Keratinocyte (primary cell): ENCODE measurements around the gene TRIM74. TPM values are rescaled to one million over a fixed set of nuclear protein-coding genes. Genes with fewer than 3 reads are reported as not detected.
"Not testable (repeated sequence)": the region's sequence is repeated elsewhere in the genome, so short reads cannot be mapped to it uniquely, and the experiment has no call there.

Experiments
- DNase-seq: peaks from one replicate; pipeline ENCODE4 v3.0.0-alpha.2; 2011; ENCODE audit warnings: low read depth, missing footprints, low spot score
- FAIRE-seq: peaks from 2 replicates; lab custom pipeline; 2011; peaks lifted over from hg19 to GRCh38; lab: Jason Lieb, UNC
- H2AFZ ChIP-seq: 2 replicates; pipeline ENCODE4 v1.6.0; 2012; ENCODE audit warnings: low read length, control low read depth, inconsistent platforms; ENCODE audit not compliant: control insufficient read depth
- H3K27ac ChIP-seq: 2 replicates; pipeline ENCODE4 v1.5.1; 2011; ENCODE audit warnings: low read length; ENCODE audit not compliant: control insufficient read depth, insufficient read depth
- H3K27me3 ChIP-seq: 3 replicates; pipeline ENCODE4 v1.6.0; 2011; ENCODE audit warnings: low read length; ENCODE audit not compliant: control insufficient read depth, insufficient read depth; ENCODE audit errors: extremely low read depth
- H3K36me3 ChIP-seq, 2 experiments: 2 replicates in 1 of 2; 3 replicates in 1 of 2; pipeline ENCODE4 v1.5.1; 2011; ENCODE audit warnings: low read length in 2 of 2, mild to moderate bottlenecking in 1 of 2; ENCODE audit not compliant: control insufficient read depth in 2 of 2, insufficient read depth in 2 of 2; ENCODE audit errors: extremely low read depth in 1 of 2
- H3K4me1 ChIP-seq: 3 replicates; pipeline ENCODE4 v1.5.1; 2011; ENCODE audit warnings: low read length; ENCODE audit not compliant: control insufficient read depth, insufficient read depth; ENCODE audit errors: extremely low read depth
- H3K4me2 ChIP-seq: 3 replicates; pipeline ENCODE4 v1.6.0; 2011; ENCODE audit warnings: low read depth, low read length; ENCODE audit not compliant: control insufficient read depth, insufficient read depth; ENCODE audit errors: extremely low read depth
- H3K4me3 ChIP-seq, 3 experiments: fragments of 200-600 bp in 1 of 3; sonication (generic) in 1 of 3; 2 replicates in 2 of 3; 3 replicates in 1 of 3; pipeline ENCODE4 v1.5.1; 2011 to 2016; ENCODE audit warnings: low read length in 3 of 3, mild to moderate bottlenecking in 3 of 3, control low read depth in 2 of 3, inconsistent platforms in 1 of 3, low read depth in 1 of 3, mixed read lengths in 1 of 3, mixed run types in 1 of 3, moderate library complexity in 1 of 3; ENCODE audit not compliant: control insufficient read depth in 2 of 3, insufficient read depth in 2 of 3; ENCODE audit errors: extremely low read depth in 1 of 3
- H3K79me2 ChIP-seq: 2 replicates; pipeline ENCODE4 v1.6.0; 2012; ENCODE audit warnings: low read length; ENCODE audit not compliant: control insufficient read depth, insufficient read depth
- H3K9ac ChIP-seq: 3 replicates; pipeline ENCODE4 v1.6.0; 2011; ENCODE audit warnings: low read length; ENCODE audit not compliant: control insufficient read depth, insufficient read depth; ENCODE audit errors: extremely low read depth
- H3K9me1 ChIP-seq: 3 replicates; pipeline ENCODE4 v1.6.0; 2011; ENCODE audit warnings: low read length; ENCODE audit not compliant: control insufficient read depth, insufficient read depth; ENCODE audit errors: extremely low read depth
- H3K9me3 ChIP-seq: 2 replicates; pipeline ENCODE4 v1.5.1; 2012; ENCODE audit warnings: low read depth, low read length; ENCODE audit not compliant: control insufficient read depth
- H4K20me1 ChIP-seq: 3 replicates; pipeline ENCODE4 v1.6.0; 2011; ENCODE audit warnings: low read length; ENCODE audit not compliant: control insufficient read depth, insufficient read depth; ENCODE audit errors: extremely low read depth
- dilution Hi-C: fragments of 300-500 bp; cut with MboI; formaldehyde crosslinking; loops from one replicate; pipeline ENCODE4 v1.7.0; 2020; ENCODE audit warnings: low sequenced_read_pairs; ENCODE audit not compliant: extremely low pct_ligation_motif_present
- polyA plus RNA-seq, 5 experiments: library from polyadenylated mRNA; depleted of rRNA in 3 of 5; stranded (reverse) in 3 of 5; stranded (forward) in 1 of 5; unstranded in 1 of 5; fragments of >200 nt; gene quantifications; 1 replicate in 1 of 5; 2 replicates in 3 of 5; 3 replicates in 1 of 5; pipeline versions ENCODE4 v1.2.1 to v1.2.3, GENCODE V29; 2011 to 2012; ENCODE audit warnings: missing spikeins in 2 of 5, low read depth in 1 of 5, low replicate concordance in 1 of 5

The TRIM74 gene
- polyA plus RNA-seq, 1 donor (not counting 4 experiments of a cell fraction or from before 2014, with no cell fraction given) = not detected

- H3K79me2 ChIP-seq, H3K9ac ChIP-seq, H3K27me3 ChIP-seq, H3K4me3 ChIP-seq, H4K20me1 ChIP-seq, DNase-seq, H3K36me3 ChIP-seq, dilution Hi-C loops, FAIRE-seq, H3K4me2 ChIP-seq, H3K27ac ChIP-seq, H3K4me1 ChIP-seq, H3K9me3 ChIP-seq, H3K9me1 ChIP-seq, H2AFZ ChIP-seq: not testable (repeated sequence)
These were observed 11.1 kb upstream of the TRIM74 start for GRCh38 chr7:72980382-72980781.

- H3K4me1 ChIP-seq, H3K9me1 ChIP-seq, H3K27me3 ChIP-seq, H3K36me3 ChIP-seq, H3K9me3 ChIP-seq, H4K20me1 ChIP-seq, H3K4me3 ChIP-seq, DNase-seq, dilution Hi-C loops, H2AFZ ChIP-seq, FAIRE-seq, H3K9ac ChIP-seq, H3K79me2 ChIP-seq, H3K4me2 ChIP-seq, H3K27ac ChIP-seq: not testable (repeated sequence)
These were observed 7.2 kb upstream of the TRIM74 start for GRCh38 chr7:72976434-72976833.

GRCh38 chr7:72975656-72976286 is 6.5 kb upstream of the TRIM74 start:
- H3K9ac ChIP-seq, H3K4me3 ChIP-seq, H3K4me2 ChIP-seq, dilution Hi-C loops, H3K9me1 ChIP-seq, FAIRE-seq, H3K36me3 ChIP-seq, H3K9me3 ChIP-seq, H3K27me3 ChIP-seq, H4K20me1 ChIP-seq, H3K79me2 ChIP-seq, H3K27ac ChIP-seq, DNase-seq, H3K4me1 ChIP-seq, H2AFZ ChIP-seq: not testable (repeated sequence)

GRCh38 chr7:72974781-72975180 is 5.5 kb upstream of the TRIM74 start:
- H3K9ac ChIP-seq, H2AFZ ChIP-seq, H3K9me3 ChIP-seq, dilution Hi-C loops, DNase-seq, H3K4me2 ChIP-seq, H3K36me3 ChIP-seq, H3K4me3 ChIP-seq, H3K27me3 ChIP-seq, FAIRE-seq, H3K27ac ChIP-seq, H3K79me2 ChIP-seq, H4K20me1 ChIP-seq, H3K9me1 ChIP-seq, H3K4me1 ChIP-seq: not testable (repeated sequence)

- H3K9ac ChIP-seq, H2AFZ ChIP-seq, H3K27ac ChIP-seq, H3K9me3 ChIP-seq, H3K4me2 ChIP-seq, H3K27me3 ChIP-seq, FAIRE-seq, H3K79me2 ChIP-seq, H3K4me3 ChIP-seq, DNase-seq, H3K4me1 ChIP-seq, dilution Hi-C loops, H3K36me3 ChIP-seq, H3K9me1 ChIP-seq, H4K20me1 ChIP-seq: not testable (repeated sequence)
These were observed 2.2 kb upstream of the TRIM74 start for GRCh38 chr7:72971505-72971904.
